Measurements from ENCODE around the gene GNG7.

GNG7 gene

GRCh38 chr19:2736550-2737190 is 34.2 kb upstream of the GNG7 start:
- H3K4me3 ChIP-seq = no peak overlapping the region
- peaks cover 8% of the 10 kb centered on the region; the same call in 1 of the 2 replicates for H3K36me3 ChIP-seq (ENCODE audit: insufficient read depth, low read length)
- no peak overlapping the region for H3K27ac ChIP-seq
- TF ChIP-seq EZH2 (IDR thresholded peaks at IDR 0.05) = no peak
- no peak for TF ChIP-seq POLR2AphosphoS5 (IDR thresholded peaks at IDR 0.05; ENCODE audit: borderline replicate concordance, low read depth, low read length)
- TF ChIP-seq FOXP2 (optimal IDR thresholded peaks at IDR 0.05; ENCODE audit: control extremely low read depth, extremely low read length, insufficient read depth) = no peak
- H3K9ac ChIP-seq (ENCODE audit: insufficient read length) = no peak overlapping the region
- DNase-seq (ENCODE audit: low read depth, low spot score) = no peak
- H3K9me3 ChIP-seq (ENCODE audit: low read depth, low read length) = no peaks in the 10 kb centered on the region

DNA sequence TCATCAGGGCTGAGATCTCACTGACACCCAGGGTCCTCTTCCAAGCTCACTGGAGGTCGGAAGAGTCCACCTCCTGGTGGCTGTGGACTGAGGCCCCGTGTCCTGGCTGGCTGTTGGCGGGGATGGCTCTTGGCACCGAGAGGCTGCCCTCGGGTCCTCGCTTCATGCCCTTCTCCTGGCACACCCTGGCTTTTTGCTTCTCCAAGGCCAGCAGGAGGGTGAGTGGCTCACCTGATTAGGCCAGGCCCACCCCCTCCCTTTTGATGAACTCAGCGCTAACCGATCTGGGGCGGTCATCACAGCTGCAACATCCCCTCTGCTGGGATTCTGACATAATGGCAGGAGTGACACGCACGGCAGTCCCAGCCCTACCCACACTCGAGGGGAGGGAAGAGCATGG is 32.9 kb upstream of the GNG7 start:
- TF ChIP-seq FOXP2 (optimal IDR thresholded peaks at IDR 0.05; ENCODE audit: control extremely low read depth, extremely low read length, insufficient read depth) = no peak
- no peak for TF ChIP-seq EZH2 (IDR thresholded peaks at IDR 0.05)
- TF ChIP-seq POLR2AphosphoS5 (IDR thresholded peaks at IDR 0.05; ENCODE audit: borderline replicate concordance, low read depth, low read length) = no peak
- DNase-seq (ENCODE audit: low read depth, low spot score) = no peak
- Histone ChIP-seq H3K4me3 (no peak overlapping the region), H3K27ac (no peak overlapping the region), H3K9me3 (ENCODE audit: low read depth, low read length) (no peaks in the 10 kb centered on the region), H3K9ac (ENCODE audit: insufficient read length) (no peak overlapping the region), H3K36me3 (ENCODE audit: insufficient read depth, low read length) (peaks cover 8% of the 10 kb centered on the region; the same call in 1 of the 2 replicates)

- peaks cover 8% of the 10 kb centered on the region; the same call in 1 of the 2 replicates for H3K36me3 ChIP-seq (ENCODE audit: insufficient read depth, low read length)
- TF ChIP-seq EZH2 (IDR thresholded peaks at IDR 0.05) (no peak), FOXP2 (optimal IDR thresholded peaks at IDR 0.05; ENCODE audit: control extremely low read depth, extremely low read length, insufficient read depth) (no peak), POLR2AphosphoS5 (IDR thresholded peaks at IDR 0.05; ENCODE audit: borderline replicate concordance, low read depth, low read length) (no peak)
- H3K9me3 ChIP-seq (ENCODE audit: low read depth, low read length) = no peaks in the 10 kb centered on the region
- no peak overlapping the region for H3K27ac ChIP-seq
- no peak overlapping the region for H3K9ac ChIP-seq (ENCODE audit: insufficient read length)
- no peak overlapping the region for H3K4me3 ChIP-seq
- no peak for DNase-seq (ENCODE audit: low read depth, low spot score)
Observed at GRCh38 chr19:2734589-2735288, 32.2 kb upstream of the GNG7 start.

DNA sequence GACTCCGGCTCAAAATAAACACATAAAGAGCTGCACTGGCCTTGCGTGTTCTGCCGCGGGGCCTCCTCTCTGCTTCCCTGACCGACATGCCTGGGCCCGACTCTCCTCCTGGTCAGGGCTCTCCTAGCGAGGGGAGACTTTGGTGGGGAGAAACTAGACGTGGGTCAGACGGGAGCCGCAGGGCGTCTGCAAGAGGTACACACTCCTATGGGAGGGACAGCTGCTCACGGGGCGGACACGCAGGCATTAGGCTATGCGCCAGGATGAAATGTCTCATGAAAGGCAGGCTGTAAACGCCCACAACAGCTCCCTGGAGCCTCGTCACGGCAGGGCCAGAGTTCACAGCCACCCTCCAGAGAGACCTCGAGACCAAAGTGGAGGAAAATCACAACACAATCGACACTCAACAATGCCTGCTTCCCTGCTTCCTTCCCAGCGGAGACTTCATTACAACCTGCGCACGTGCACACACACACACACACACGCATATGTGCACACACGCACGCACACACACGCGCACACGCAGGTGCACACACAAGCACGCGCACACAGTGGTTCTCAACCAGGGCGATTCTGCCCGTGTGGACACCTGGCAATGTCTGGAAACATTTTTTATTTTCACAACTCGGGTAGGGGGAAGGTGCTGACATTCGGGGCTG is 31.6 kb upstream of the GNG7 start:
- no peak for TF ChIP-seq POLR2AphosphoS5 (IDR thresholded peaks at IDR 0.05; ENCODE audit: borderline replicate concordance, low read depth, low read length)
- no peak for TF ChIP-seq FOXP2 (optimal IDR thresholded peaks at IDR 0.05; ENCODE audit: control extremely low read depth, extremely low read length, insufficient read depth)
- no peak for TF ChIP-seq EZH2 (IDR thresholded peaks at IDR 0.05)
- no peak overlapping the region for H3K4me3 ChIP-seq
- peaks cover 8% of the 10 kb centered on the region; the same call in 1 of the 2 replicates for H3K36me3 ChIP-seq (ENCODE audit: insufficient read depth, low read length)
- H3K9me3 ChIP-seq (ENCODE audit: low read depth, low read length) = no peaks in the 10 kb centered on the region
- no peak overlapping the region for H3K9ac ChIP-seq (ENCODE audit: insufficient read length)
- no peak overlapping the region for H3K27ac ChIP-seq
- no peak for DNase-seq (ENCODE audit: low read depth, low spot score)

GRCh38 chr19:2732883-2733282 is 30.4 kb upstream of the GNG7 start:
- Histone ChIP-seq H3K27ac (no peak overlapping the region), H3K9me3 (ENCODE audit: low read depth, low read length) (no peaks in the 10 kb centered on the region), H3K9ac (ENCODE audit: insufficient read length) (no peak overlapping the region), H3K36me3 (ENCODE audit: insufficient read depth, low read length) (peaks cover 8% of the 10 kb centered on the region; the same call in 1 of the 2 replicates), H3K4me3 (no peak overlapping the region)
- no peak for DNase-seq (ENCODE audit: low read depth, low spot score)
- TF ChIP-seq FOXP2 (optimal IDR thresholded peaks at IDR 0.05; ENCODE audit: control extremely low read depth, extremely low read length, insufficient read depth) = no peak
- TF ChIP-seq POLR2AphosphoS5 (IDR thresholded peaks at IDR 0.05; ENCODE audit: borderline replicate concordance, low read depth, low read length) = no peak
- no peak for TF ChIP-seq EZH2 (IDR thresholded peaks at IDR 0.05)

DNA sequence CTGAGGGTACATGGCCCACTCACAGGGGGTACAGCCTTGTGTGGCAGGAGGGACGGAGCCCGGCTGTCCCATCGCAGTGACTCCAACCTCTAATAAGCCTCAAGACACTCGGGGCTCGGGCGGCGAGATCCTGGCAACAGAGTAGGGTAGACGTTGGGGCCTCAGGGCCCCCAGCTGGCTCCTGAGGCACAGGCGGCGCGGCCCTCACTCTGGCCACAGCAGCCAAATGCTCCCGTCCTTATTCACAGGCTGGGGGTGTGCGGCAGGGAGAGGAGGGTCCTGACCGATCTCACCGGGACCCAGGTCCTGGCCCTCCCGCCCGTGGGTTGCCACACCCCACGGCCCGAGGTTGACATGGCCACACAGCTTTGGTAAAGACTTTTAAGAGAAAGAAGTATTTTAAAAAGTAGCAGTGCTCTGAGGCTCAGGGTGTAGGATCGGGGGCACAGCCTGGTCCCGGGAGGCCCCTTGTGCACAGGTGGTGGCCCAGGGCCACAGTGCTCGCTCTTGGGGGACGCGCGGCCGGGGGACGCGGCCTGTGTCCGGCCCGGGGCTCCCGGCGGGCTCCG is 29.7 kb upstream of the GNG7 start:
- Histone ChIP-seq H3K9ac (ENCODE audit: insufficient read length) (no peak overlapping the region), H3K27ac (no peak overlapping the region), H3K9me3 (ENCODE audit: low read depth, low read length) (no peaks in the 10 kb centered on the region), H3K36me3 (ENCODE audit: insufficient read depth, low read length) (peaks cover 8% of the 10 kb centered on the region; the same call in 1 of the 2 replicates), H3K4me3 (no peak overlapping the region)
- DNase-seq (ENCODE audit: low read depth, low spot score) = no peak
- TF ChIP-seq POLR2AphosphoS5 (IDR thresholded peaks at IDR 0.05; ENCODE audit: borderline replicate concordance, low read depth, low read length) = no peak
- TF ChIP-seq FOXP2 (optimal IDR thresholded peaks at IDR 0.05; ENCODE audit: control extremely low read depth, extremely low read length, insufficient read depth) = no peak
- no peak for TF ChIP-seq EZH2 (IDR thresholded peaks at IDR 0.05)

GRCh38 chr19:2731181-2731995 is 28.9 kb upstream of the GNG7 start:
- DNase-seq (ENCODE audit: low read depth, low spot score) = no peak
- TF ChIP-seq FOXP2 (optimal IDR thresholded peaks at IDR 0.05; ENCODE audit: control extremely low read depth, extremely low read length, insufficient read depth) (no peak), POLR2AphosphoS5 (IDR thresholded peaks at IDR 0.05; ENCODE audit: borderline replicate concordance, low read depth, low read length) (no peak), EZH2 (IDR thresholded peaks at IDR 0.05) (no peak)
- H3K36me3 ChIP-seq (ENCODE audit: insufficient read depth, low read length) = peaks cover 2% of the 10 kb centered on the region; the same call in 1 of the 2 replicates
- H3K27ac ChIP-seq = no peak overlapping the region
- no peaks in the 10 kb centered on the region for H3K9me3 ChIP-seq (ENCODE audit: low read depth, low read length)
- no peak overlapping the region for H3K4me3 ChIP-seq
- H3K9ac ChIP-seq (ENCODE audit: insufficient read length) = no peak overlapping the region
